ENCODE measurements around the gene LILRB1.
"Not testable (repeated sequence)": the region's sequence is repeated elsewhere in the genome, so short reads cannot be mapped to it uniquely, and the experiment has no call there.

Gene LILRB1

DNA sequence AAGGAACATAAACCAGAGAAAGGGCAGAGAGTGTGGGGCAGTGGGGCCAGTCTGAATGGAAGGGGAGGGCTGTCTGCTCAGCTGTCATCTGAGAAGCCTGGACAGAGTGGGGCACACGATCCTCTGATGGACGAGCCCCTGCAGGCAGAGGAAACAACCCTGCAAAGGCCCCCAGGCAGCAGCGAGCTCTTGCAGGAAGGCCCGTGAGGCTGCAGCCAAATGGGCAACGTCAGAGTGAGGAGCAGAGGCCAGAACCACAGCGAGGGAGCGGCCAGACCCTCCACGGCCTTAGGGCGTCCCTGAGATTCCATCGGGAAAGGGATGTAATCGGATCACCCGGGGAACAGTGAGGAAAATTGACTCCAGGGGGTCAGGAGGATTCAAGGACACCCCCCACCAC is 5.8 kb downstream of the LILRB1 start:
- H3K36me3 Mint-ChIP-seq (ENCODE audit: low read depth); H3K4me1 Mint-ChIP-seq; DNase-seq; ATAC-seq; H3K27me3 Mint-ChIP-seq; H3K27ac Mint-ChIP-seq; H3K9me3 Mint-ChIP-seq; H3K4me3 Mint-ChIP-seq: not testable (repeated sequence)

DNA sequence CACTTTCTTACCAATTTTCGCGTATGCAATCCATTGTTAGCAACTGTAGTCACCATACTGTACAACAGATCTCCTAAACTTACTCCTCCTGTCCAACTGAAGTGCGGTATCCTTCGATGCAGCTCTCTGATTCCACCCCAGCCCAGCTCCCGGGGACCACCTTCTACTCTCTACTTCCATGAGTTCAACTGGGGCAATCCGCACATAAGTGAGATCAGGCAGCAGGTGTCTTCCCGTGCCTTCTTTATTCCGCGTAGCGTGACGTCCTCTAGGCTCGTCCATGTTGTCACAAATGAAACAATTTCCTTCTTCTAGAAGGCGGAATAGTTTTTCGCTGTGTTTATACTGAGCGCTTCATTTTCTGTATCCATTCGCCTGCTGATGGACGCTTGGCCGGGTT is 8.4 kb downstream of the LILRB1 start:
- Mint-ChIP-seq H3K4me1 (no peaks in the 10 kb centered on the region), H3K27ac (no peak overlapping the region), H3K27me3 (peaks cover 11% of the 10 kb centered on the region), H3K9me3 (no peaks in the 10 kb centered on the region), H3K36me3 (ENCODE audit: low read depth) (no peaks in the 10 kb centered on the region), H3K4me3 (no peak overlapping the region)
- ATAC-seq: no peak
- no peak for DNase-seq

DNA sequence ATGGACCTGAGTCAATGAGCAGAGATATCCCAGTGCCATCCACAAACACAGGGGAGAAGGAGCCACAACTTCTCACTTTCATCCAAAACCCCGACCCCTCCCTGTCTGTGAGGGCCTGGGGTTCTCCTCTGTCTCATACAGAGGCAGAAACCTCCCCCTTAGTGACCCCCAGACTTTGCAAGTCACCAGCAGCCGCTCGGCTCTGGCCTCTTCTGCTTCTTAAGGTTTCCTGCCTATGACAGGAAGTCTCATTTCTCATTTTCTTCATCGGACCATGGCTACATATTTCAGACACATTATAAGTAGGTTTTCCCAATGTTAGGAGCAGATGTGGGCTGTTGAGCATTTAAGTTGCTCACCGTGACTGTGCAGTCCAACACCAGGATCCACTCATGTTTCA is 12.7 kb downstream of the LILRB1 start:
- H3K27me3 Mint-ChIP-seq: peaks cover 13% of the 10 kb centered on the region
- not testable (repeated sequence) for ATAC-seq; H3K4me3 Mint-ChIP-seq; H3K4me1 Mint-ChIP-seq; DNase-seq; H3K9me3 Mint-ChIP-seq; H3K36me3 Mint-ChIP-seq (ENCODE audit: low read depth); H3K27ac Mint-ChIP-seq

DNA sequence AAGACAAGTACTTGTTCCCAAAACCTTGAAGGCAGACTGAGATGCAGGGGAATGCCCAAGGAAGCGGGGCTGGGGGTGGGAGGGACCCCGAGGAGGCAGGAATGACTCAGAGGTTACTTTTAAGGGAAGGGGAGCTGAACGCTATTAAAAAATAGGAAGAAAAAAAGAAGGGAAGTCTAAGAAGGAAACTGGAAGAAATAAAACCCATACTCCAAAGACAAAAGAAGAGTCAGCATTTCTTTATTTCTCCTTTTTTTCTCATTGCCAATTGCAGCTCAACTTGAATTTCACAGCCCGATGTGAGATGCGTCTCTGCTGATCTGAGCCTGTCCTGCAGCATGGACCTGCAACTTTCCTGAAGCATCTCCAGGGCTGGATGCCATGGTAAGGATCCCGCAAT is 13.3 kb downstream of the LILRB1 start:
- not testable (repeated sequence) for H3K9me3 Mint-ChIP-seq; H3K36me3 Mint-ChIP-seq (ENCODE audit: low read depth); H3K4me1 Mint-ChIP-seq; H3K4me3 Mint-ChIP-seq; ATAC-seq; DNase-seq; H3K27ac Mint-ChIP-seq
- peaks cover 13% of the 10 kb centered on the region for H3K27me3 Mint-ChIP-seq

DNA sequence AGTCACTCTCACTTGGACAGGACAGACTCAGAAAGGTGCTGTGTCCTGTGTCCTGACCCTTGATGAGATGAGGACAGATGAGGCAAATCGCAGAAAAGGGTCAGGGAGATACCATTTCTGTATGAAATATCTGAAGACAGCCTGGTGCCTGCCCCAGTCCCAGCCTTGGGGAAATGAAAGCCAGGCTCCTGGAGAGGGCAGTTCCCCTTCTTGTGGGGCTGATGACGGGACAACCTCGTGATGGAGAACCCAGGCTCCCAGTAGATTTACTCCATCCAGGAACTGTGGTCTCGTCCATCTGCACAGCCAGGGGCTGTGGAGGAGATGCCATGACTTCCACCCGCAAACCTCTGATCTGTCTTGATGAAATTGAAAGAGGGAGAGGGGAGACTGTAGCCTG is 13.8 kb downstream of the LILRB1 start:
- H3K4me1 Mint-ChIP-seq: no peaks in the 10 kb centered on the region
- no peaks in the 10 kb centered on the region for H3K36me3 Mint-ChIP-seq (ENCODE audit: low read depth)
- no peak overlapping the region for H3K4me3 Mint-ChIP-seq
- H3K9me3 Mint-ChIP-seq: no peaks in the 10 kb centered on the region
- H3K27me3 Mint-ChIP-seq: peaks cover 13% of the 10 kb centered on the region
- DNase-seq (no peak), ATAC-seq (no peak)
- no peak overlapping the region for H3K27ac Mint-ChIP-seq

DNA sequence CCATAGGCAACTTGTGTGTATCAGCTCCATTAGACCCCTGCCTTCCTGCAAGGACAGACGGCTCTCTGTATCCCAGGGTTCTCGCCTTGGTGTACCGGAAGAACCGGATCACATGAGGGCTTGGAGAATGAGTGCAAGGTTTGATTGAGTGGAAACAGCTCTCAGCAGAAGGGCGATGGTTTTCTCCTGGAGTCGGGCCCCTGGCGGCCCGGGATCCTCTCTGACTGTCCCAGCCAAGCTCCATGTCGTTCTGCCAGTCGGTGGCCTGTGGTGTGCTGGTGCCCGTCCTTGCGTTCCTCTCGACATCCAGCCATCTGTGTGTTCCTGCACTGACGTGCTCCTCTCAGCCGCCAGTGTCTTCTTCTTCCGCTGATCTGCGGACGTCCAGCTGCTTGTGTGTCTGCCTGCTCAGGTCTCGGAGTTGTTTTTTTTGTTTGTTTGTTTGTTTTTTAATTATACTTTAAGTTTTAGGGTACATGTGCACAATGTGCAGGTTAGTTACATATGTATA is 16.1 kb downstream of the LILRB1 start:
- H3K36me3 Mint-ChIP-seq (ENCODE audit: low read depth): no peaks in the 10 kb centered on the region
- no peaks in the 10 kb centered on the region for H3K4me1 Mint-ChIP-seq
- H3K9me3 Mint-ChIP-seq: no peaks in the 10 kb centered on the region
- H3K4me3 Mint-ChIP-seq: no peak overlapping the region
- H3K27me3 Mint-ChIP-seq: peaks cover 6% of the 10 kb centered on the region
- DNase-seq: no peak
- ATAC-seq: no peak
- no peak overlapping the region for H3K27ac Mint-ChIP-seq

DNA sequence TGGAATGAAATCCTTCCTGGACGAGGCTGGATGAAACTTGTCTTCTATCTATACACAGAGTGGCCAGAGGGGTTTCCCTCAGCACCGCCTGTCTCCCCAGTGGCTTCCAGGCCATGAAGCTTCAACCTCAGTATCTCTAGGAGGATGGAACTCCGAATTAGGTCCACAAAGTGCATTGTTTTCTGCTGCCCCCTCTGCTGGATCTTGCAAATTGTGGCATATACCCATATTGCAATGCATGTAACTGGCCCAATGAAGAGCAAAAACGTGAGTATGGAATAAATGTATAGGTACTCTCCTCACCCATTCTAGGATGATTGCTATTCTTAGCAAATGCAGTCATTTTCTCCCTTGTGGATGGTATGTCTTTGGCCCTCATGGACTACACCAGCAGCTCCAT is 17.8 kb downstream of the LILRB1 start:
- Mint-ChIP-seq H3K9me3 (no peaks in the 10 kb centered on the region), H3K27me3 (peaks cover 4% of the 10 kb centered on the region), H3K4me1 (no peaks in the 10 kb centered on the region), H3K4me3 (no peak overlapping the region), H3K36me3 (ENCODE audit: low read depth) (no peaks in the 10 kb centered on the region), H3K27ac (no peak overlapping the region)
- ATAC-seq: no peak
- DNase-seq: no peak

DNA sequence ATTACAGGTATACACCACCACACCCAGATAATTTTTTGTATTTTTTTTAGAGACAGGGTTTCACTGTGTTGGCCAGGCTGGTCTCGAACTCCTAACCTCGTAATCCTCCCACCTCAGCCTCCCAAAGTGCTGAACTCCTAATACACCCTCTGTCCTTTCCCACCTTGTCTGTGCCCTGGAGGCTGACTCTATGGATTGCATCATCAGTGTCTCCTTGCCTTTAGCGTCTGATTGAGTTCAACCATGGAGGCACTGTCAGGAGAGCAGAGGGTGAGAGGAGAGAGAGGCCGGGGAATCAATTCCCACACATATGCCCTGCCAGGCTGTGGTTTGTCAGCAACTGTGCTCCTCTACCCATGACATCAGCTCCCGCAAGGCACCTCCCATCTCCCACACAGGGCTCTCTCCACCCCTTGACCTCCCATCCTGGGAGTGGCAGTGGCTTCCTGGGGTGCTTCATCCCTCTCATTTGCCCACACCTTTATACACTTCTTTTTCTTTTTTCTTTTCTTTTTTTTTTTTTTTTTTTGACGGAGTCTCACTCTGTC is 19.9 kb downstream of the LILRB1 start:
- DNase-seq (no peak), ATAC-seq (no peak)
- H3K4me3 Mint-ChIP-seq: no peak overlapping the region
- no peak overlapping the region for H3K27ac Mint-ChIP-seq
- no peaks in the 10 kb centered on the region for H3K4me1 Mint-ChIP-seq
- H3K27me3 Mint-ChIP-seq: no peaks in the 10 kb centered on the region
- H3K9me3 Mint-ChIP-seq: no peaks in the 10 kb centered on the region
- no peaks in the 10 kb centered on the region for H3K36me3 Mint-ChIP-seq (ENCODE audit: low read depth)

DNA sequence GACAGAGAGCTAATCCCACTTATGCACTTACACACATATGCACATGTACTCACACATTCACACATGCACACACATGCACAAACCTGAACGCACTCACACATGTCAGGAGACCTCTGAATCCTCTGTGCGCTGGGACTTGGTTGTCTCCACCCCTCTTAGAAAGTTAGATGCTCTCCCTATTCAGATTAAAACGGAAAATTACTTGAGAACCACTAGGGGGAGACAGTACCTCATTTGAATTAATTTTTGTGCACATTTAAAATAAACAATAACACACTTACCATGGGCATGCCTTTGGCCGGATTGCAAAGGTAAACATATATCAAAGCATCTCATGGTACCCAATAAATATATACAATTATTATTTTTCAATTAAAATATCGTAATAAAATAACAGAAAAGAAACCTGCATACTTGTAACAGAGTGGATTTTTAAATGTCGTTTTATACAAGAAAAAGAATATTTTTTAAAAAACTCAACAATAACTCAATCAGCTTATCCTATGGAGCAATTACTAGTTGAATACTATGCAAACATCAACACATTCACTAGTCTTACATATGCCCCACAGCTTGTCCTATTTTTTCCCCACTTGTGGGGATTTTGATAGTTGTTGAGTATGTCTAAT is 23.0 kb downstream of the LILRB1 start:
- no peak for ATAC-seq
- H3K9me3 Mint-ChIP-seq: no peaks in the 10 kb centered on the region
- no peak for DNase-seq
- no peak overlapping the region for H3K4me3 Mint-ChIP-seq
- H3K4me1 Mint-ChIP-seq: no peaks in the 10 kb centered on the region
- H3K27me3 Mint-ChIP-seq: peaks cover 5% of the 10 kb centered on the region
- no peak overlapping the region for H3K27ac Mint-ChIP-seq
- no peaks in the 10 kb centered on the region for H3K36me3 Mint-ChIP-seq (ENCODE audit: low read depth)

DNA sequence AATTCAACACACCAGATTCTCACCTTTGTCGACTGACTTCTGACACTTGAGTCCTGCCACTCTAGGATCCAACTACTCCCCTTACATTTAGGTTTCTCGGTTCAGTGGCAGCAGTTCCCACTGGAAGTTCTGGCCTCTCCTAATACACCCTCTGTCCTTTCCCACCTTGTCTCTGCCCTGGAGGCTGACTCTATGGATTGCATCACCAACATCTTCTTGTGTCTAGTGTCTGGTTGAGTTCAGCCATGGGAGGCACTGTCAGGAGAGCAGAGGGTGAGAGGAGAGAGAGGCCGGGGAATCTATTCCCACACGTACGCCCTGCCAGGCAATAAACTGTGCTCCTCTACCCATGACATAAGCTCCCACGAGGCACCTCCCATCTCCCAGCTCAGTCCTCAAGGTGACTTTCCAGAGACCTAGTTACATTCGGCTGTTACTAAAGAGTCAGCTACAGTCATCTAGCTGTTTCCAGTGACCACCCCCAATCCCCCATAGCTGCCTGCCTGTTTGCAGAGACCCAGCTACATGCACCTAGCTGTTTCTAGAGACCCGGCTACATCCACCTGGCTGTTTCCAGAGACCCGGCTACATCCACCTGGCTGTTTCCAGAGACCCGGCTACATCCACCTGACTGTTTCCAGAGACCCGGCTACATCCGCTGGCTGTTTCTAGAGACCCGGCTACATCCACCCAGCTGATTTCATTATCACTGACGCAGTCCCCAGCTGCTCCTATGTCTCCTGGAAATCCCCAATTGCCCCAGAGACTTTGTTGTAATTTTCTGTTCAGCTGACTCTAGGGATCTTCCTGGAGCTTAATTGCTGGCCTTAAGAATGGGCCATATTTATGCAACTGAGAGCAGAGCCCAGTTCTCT is 24.4 kb downstream of the LILRB1 start:
- ATAC-seq (no peak), DNase-seq (no peak)
- Mint-ChIP-seq H3K27ac (no peak overlapping the region), H3K27me3 (peaks cover 13% of the 10 kb centered on the region), H3K36me3 (ENCODE audit: low read depth) (no peaks in the 10 kb centered on the region), H3K4me3 (no peak overlapping the region), H3K9me3 (no peaks in the 10 kb centered on the region), H3K4me1 (peaks cover 3% of the 10 kb centered on the region)

DNA sequence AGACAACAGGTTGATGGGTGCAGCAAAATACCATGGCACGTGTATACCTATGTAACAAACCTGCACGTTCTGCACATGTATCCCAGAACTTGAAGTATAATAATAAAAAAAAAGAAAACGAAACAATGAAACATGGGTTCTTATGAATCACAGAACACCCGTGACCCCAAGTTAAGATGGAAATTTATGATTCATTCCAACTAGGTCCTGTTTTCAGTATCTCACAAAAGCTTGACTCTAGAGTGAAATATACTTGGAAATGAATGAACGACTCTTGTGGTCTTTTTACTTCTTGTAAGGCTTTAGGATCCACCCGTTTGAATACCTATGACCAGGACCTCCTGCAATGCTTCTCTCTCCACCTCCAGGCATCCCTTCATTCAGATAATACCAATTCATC is 29.0 kb downstream of the LILRB1 start:
- H3K4me3 Mint-ChIP-seq: no peak overlapping the region
- ATAC-seq (no peak), DNase-seq (no peak)
- H3K27ac Mint-ChIP-seq: no peak overlapping the region
- H3K4me1 Mint-ChIP-seq: peaks cover 20% of the 10 kb centered on the region
- H3K27me3 Mint-ChIP-seq: peaks cover 21% of the 10 kb centered on the region
- no peaks in the 10 kb centered on the region for H3K36me3 Mint-ChIP-seq (ENCODE audit: low read depth)
- H3K9me3 Mint-ChIP-seq: no peaks in the 10 kb centered on the region

DNA sequence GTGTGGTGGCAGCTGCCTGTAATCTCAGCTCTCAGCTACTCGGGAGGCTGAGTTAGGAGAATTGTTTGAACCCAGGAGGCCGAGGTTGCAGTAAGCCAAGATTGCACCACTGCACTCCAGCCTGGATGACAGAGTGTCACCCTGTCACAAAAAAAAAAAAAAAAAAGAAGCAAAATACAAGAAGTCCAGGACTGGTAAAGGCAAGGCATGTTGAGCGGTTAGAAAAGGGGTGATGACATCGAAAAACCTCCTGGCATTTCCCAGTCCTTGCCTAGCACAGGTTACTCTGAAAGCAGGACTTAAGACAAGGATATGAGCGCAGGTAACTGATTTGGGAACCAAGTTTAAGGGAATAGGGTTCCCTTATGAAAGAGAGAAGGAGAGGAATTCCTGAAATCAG is 30.0 kb downstream of the LILRB1 start:
- H3K4me1 Mint-ChIP-seq: peaks cover 20% of the 10 kb centered on the region
- ATAC-seq: no peak
- no peak for DNase-seq
- H3K4me3 Mint-ChIP-seq: no peak overlapping the region
- no peaks in the 10 kb centered on the region for H3K9me3 Mint-ChIP-seq
- H3K27me3 Mint-ChIP-seq: peaks cover 21% of the 10 kb centered on the region
- H3K27ac Mint-ChIP-seq: no peak overlapping the region
- H3K36me3 Mint-ChIP-seq (ENCODE audit: low read depth): no peaks in the 10 kb centered on the region

DNA sequence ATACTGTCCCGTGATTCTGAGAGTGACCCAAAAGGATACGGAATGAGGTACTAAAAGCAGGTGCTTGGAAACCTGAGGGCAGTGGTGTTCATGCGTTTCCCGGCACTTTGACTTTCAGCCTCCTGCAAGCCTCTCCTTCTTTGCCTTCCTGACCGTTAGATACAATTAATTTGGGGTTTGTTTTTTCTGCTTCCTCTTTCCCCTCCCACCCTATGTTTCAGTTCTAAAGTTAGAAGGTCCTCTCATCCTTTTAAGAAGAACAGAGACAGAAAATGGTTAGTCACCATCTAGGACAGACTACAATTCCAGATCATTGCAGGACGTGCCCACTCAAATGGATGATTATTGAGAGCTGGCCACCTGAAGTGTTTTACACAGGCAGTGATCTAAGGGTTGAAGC is 30.7 kb downstream of the LILRB1 start:
- H3K27me3 Mint-ChIP-seq: peaks cover 23% of the 10 kb centered on the region
- no peaks in the 10 kb centered on the region for H3K9me3 Mint-ChIP-seq
- DNase-seq (no peak), ATAC-seq (no peak)
- H3K4me3 Mint-ChIP-seq: no peak overlapping the region
- H3K27ac Mint-ChIP-seq: no peak overlapping the region
- H3K4me1 Mint-ChIP-seq: peaks cover 20% of the 10 kb centered on the region
- H3K36me3 Mint-ChIP-seq (ENCODE audit: low read depth): no peaks in the 10 kb centered on the region

DNA sequence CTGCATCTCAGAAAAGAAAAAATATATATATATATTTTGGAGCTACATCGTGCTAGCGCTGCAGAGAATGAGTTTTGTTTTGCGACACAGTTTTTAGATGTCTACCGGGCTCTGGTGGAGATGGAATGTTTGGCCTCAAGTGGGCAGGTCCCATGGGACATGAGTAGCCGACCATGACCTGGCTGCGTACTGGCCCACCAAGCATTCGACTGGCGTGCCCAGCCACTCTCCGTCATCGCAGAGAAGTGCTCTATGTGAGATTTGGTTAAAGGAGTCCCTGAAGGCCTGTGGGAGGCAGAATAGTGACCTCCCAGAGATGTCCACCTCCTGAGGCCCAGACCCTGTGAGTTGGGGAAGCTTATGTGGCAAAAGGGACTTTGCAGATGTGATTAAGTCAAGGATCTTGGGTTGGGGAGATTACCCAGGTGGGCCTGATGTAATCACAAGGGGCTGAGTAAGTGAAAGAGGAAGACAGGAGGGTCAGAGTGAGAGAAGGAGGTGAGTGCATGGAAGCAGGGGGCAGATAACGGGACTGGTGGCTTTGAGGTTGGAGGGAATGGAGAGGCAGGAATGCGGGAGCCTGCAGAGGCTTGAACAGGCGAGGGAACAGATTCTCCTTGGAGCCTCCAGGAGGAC is 31.7 kb downstream of the LILRB1 start:
- no peaks in the 10 kb centered on the region for H3K36me3 Mint-ChIP-seq (ENCODE audit: low read depth)
- H3K9me3 Mint-ChIP-seq: no peaks in the 10 kb centered on the region
- H3K27me3 Mint-ChIP-seq: peaks cover 21% of the 10 kb centered on the region
- no peak overlapping the region for H3K27ac Mint-ChIP-seq
- peaks cover 20% of the 10 kb centered on the region for H3K4me1 Mint-ChIP-seq
- DNase-seq (no peak), ATAC-seq (no peak)
- H3K4me3 Mint-ChIP-seq: no peak overlapping the region

DNA sequence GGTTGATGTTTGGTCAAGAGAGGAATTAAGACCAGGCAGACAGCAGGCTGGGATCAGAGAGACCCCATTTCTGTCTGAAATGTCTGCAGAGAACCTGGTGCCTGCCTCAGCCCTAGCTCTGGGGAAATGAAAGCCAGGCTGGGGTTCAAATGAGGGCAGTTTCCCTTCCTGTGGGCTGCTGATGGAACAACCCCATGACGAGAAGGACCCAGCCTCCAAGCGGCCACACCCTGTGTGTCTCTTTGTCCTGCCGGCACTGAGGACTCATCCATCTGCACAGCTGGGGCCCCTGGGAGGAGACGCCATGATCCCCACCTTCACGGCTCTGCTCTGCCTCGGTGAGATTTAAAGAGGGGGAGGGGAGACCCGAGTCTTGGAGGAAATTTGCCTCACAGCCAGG is 32.4 kb downstream of the LILRB1 start, which contains the start of gene LILRB4:
LILRB4 (plus strand) TSS at position 256 of the 400 bp plus-strand sequence; CDS start at position 305, 49 bp downstream.
- H3K4me1 Mint-ChIP-seq: peaks cover 20% of the 10 kb centered on the region
- H3K4me3 Mint-ChIP-seq: no peak within 1 kb of the TSS
- no peak for ATAC-seq
- no peak within 1 kb of the TSS for H3K27ac Mint-ChIP-seq
- no peak for DNase-seq
- H3K9me3 Mint-ChIP-seq: no peaks in the 10 kb centered on the region
- H3K27me3 Mint-ChIP-seq: peaks cover 21% of the 10 kb centered on the region
- no peaks in the 10 kb centered on the region for H3K36me3 Mint-ChIP-seq (ENCODE audit: low read depth)
